ENCODE data around the gene IL1RAP.

IL1RAP gene

DNA sequence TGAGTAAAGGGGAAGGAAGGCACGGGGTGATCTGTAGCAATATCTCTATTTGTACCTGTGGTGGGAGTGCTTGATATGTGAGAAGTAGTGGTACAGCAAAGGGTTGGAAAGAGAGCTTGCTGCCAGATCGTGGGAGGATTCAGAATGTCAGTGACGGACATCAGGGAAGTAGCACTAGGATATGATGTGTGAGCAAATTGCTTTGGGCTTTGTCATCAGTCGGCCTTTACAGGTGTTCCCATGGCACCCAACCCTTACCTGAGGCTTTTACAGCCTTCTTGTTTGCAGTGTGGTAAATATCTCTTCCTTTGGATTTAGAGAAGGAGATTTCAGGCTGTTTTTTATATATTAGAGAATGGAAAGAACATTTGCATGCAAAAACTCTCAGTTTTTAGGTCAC lies 29.8 kb downstream of the IL1RAP start:
- TF ChIP-seq, protein P1, sequence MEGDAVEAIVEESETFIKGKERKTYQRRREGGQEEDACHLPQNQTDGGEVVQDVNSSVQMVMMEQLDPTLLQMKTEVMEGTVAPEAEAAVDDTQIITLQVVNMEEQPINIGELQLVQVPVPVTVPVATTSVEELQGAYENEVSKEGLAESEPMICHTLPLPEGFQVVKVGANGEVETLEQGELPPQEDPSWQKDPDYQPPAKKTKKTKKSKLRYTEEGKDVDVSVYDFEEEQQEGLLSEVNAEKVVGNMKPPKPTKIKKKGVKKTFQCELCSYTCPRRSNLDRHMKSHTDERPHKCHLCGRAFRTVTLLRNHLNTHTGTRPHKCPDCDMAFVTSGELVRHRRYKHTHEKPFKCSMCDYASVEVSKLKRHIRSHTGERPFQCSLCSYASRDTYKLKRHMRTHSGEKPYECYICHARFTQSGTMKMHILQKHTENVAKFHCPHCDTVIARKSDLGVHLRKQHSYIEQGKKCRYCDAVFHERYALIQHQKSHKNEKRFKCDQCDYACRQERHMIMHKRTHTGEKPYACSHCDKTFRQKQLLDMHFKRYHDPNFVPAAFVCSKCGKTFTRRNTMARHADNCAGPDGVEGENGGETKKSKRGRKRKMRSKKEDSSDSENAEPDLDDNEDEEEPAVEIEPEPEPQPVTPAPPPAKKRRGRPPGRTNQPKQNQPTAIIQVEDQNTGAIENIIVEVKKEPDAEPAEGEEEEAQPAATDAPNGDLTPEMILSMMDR (IDR thresholded peaks at IDR 0.05; ENCODE audit: control insufficient read depth, insufficient read depth, low read depth, low read length, missing control alignments): no peak
- no peak overlapping the region for H3K4me3 ChIP-seq (ENCODE audit: control insufficient read depth, low read depth, low read length)
- DNase-seq (ENCODE audit: low read depth): no peak

DNA sequence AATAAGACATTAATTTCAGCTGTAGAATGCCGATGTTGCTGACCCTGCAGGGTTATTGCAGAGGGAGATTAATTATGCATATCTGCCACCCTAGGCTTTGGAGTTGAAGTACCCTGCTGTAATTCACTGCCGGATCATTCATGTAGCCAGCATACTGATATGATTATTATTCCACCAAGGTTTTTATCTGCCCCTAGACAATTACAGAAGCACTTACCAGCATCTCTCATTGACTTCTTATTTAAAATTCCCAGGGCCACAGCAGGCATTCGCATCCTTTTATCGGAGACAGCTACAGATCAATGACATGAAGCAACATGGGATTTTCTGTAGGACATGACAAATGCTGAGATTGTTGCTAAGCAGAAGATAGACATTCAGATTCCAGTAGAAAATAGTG lies 31.3 kb downstream of the IL1RAP start:
- no peak for DNase-seq (ENCODE audit: low read depth)
- no peak overlapping the region for H3K4me3 ChIP-seq (ENCODE audit: control insufficient read depth, low read depth, low read length)
- TF ChIP-seq, protein P1 (IDR thresholded peaks at IDR 0.05; ENCODE audit: control insufficient read depth, insufficient read depth, low read depth, low read length, missing control alignments): no peak

DNA sequence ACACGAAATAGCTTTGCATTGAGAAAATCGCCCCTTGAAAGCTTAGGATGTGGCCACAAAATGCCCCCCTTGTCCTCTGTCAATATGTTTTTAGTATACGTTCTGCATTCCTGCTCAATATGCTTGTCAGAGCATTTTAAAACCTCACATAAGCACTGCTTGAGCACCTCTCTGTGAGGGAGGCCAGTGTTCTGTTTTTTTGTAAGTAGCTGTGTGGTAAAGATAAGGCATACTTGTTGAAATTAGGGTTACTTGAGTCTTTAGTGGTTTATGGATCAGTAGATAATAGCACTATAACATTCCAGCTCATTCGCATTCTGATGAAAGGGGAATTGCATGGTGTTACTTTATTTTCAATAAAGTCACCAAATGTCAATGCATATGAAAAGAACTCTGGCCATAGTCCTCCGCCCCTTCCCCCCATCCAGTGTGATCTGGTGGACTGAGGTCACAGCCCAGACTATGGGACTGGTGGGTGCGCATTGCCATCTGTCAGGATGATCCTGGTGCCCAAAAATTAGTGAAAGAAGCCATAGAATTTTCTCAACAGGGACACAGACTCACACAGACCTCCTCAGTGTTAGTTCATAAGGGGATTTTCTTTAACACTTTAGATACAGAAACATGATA lies 33.1 kb downstream of the IL1RAP start:
- no peak overlapping the region for H3K4me3 ChIP-seq (ENCODE audit: control insufficient read depth, low read depth, low read length)
- DNase-seq (ENCODE audit: low read depth): no peak
- TF ChIP-seq, protein P1 (IDR thresholded peaks at IDR 0.05; ENCODE audit: control insufficient read depth, insufficient read depth, low read depth, low read length, missing control alignments): no peak

DNA sequence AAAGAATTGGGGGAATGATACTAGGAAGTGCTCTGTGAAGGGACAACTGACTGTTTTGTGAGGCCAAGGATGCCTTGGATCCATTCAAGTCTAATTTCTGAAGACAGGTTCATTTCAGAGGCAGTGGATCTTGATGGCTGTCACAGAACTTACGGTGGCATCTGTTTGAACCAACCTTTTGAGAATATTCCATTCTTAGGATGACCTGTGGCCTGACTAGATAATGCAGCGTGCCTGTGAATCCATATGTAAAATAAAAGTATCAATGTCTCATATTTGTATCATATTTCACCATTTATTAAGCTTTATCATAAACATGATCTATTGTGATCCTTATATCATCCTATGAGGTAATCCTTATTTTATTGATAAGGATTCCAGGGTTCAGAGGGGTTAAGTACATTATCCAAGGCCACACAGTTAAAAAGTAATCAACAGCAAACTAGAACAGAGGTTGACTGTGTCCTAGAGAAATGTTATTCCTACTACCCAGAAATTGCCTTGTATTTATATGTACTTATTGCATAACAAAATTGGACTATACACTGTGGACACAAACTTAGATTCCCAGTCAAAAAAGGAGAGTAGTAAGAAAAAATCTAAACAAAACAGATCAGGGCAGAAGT lies 34.3 kb downstream of the IL1RAP start:
- DNase-seq (ENCODE audit: low read depth): no peak
- TF ChIP-seq, protein P1 (IDR thresholded peaks at IDR 0.05; ENCODE audit: control insufficient read depth, insufficient read depth, low read depth, low read length, missing control alignments): no peak
- H3K4me3 ChIP-seq (ENCODE audit: control insufficient read depth, low read depth, low read length): no peak overlapping the region

DNA sequence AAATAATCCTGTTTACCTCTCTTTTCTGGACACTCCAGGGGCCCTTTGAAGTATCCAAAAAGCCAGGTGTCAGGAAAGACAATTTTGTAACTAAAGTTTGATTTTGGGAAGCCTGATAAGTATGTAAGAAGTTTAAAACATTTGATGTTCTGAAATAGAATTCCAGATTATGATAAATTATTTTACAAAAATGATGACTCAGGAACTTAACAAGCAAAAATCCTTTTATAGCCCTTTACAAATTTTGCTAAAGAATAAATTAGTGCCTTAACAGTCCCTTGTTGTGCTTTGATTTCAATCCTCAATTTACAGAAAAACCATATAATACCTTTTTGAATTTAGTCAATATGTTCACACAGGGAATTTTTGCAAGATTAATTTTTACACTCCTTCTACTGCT lies 38.1 kb downstream of the IL1RAP start:
- H3K4me3 ChIP-seq (ENCODE audit: control insufficient read depth, low read depth, low read length): no peak overlapping the region
- TF ChIP-seq, protein P1 (IDR thresholded peaks at IDR 0.05; ENCODE audit: control insufficient read depth, insufficient read depth, low read depth, low read length, missing control alignments): no peak
- no peak for DNase-seq (ENCODE audit: low read depth)

DNA sequence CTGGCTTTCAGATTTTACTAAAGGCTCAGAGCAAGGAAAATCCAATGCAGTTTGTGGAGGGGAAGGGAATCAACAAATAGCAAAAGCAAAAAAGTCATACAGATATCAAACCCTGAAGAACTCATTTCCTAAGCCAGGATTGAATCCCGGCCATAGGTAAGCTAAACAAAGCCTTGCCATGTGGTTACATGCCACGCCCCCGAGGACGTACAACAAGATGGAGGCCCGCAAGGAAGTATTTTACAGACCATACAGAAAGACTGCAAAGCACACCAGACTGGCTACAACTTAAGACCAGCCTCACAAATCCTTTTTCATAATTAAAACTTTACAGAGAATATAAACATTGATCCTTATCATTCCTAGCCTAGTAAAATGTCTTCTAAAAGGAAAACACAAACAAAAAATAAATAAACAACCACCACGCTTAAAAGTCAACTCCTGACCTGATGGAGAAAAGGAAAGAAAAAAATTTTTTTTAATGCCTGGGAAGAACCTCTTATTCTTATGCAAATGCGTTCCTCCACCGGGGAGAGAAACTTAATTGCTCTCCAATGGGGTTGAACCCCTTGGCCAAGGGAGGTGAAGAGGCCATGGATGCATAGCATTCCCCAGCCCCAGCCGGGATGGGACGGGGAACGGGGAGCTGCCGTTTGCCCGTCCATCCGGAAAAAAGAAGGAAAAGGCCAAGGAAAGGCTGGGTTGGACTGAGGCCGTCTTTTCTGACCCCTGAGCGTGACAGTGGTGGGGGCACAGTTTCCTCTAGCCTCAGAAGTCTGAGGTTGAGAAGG lies 39.3 kb downstream of the IL1RAP start:
- TF ChIP-seq, protein P1 (IDR thresholded peaks at IDR 0.05; ENCODE audit: control insufficient read depth, insufficient read depth, low read depth, low read length, missing control alignments): no peak
- H3K4me3 ChIP-seq (ENCODE audit: control insufficient read depth, low read depth, low read length): no peak overlapping the region
- no peak for DNase-seq (ENCODE audit: low read depth)

Measured in AG09309 (cell line).